Activated CD8-positive, alpha-beta memory T cell treated with anti-CD3 and anti-CD28 coated beads for 1 hour (primary cell): Measurements from ENCODE around the gene PTGDR.

Experiments
- DNase-seq, 2 donors: peaks; one replicate each; pipeline ENCODE4 v3.0.0-alpha.2; 2020; ENCODE audit warnings: low read depth in 1 of 2; ENCODE audit errors: extremely low read depth in 1 of 2

The PTGDR gene, protein sequence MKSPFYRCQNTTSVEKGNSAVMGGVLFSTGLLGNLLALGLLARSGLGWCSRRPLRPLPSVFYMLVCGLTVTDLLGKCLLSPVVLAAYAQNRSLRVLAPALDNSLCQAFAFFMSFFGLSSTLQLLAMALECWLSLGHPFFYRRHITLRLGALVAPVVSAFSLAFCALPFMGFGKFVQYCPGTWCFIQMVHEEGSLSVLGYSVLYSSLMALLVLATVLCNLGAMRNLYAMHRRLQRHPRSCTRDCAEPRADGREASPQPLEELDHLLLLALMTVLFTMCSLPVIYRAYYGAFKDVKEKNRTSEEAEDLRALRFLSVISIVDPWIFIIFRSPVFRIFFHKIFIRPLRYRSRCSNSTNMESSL

DNA sequence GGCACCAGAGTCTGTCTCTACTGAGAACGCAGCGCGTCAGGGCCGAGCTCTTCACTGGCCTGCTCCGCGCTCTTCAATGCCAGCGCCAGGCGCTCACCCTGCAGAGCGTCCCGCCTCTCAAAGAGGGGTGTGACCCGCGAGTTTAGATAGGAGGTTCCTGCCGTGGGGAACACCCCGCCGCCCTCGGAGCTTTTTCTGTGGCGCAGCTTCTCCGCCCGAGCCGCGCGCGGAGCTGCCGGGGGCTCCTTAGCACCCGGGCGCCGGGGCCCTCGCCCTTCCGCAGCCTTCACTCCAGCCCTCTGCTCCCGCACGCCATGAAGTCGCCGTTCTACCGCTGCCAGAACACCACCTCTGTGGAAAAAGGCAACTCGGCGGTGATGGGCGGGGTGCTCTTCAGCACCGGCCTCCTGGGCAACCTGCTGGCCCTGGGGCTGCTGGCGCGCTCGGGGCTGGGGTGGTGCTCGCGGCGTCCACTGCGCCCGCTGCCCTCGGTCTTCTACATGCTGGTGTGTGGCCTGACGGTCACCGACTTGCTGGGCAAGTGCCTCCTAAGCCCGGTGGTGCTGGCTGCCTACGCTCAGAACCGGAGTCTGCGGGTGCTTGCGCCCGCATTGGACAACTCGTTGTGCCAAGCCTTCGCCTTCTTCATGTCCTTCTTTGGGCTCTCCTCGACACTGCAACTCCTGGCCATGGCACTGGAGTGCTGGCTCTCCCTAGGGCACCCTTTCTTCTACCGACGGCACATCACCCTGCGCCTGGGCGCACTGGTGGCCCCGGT lies at the start of gene PTGDR:
TSS of gene PTGDR (plus strand) at position 198 of the 778 bp plus-strand sequence. CDS start at position 315, 117 bp downstream.
- DNase-seq, result peak in 1 of 2 donors; percentile 24

DNA sequence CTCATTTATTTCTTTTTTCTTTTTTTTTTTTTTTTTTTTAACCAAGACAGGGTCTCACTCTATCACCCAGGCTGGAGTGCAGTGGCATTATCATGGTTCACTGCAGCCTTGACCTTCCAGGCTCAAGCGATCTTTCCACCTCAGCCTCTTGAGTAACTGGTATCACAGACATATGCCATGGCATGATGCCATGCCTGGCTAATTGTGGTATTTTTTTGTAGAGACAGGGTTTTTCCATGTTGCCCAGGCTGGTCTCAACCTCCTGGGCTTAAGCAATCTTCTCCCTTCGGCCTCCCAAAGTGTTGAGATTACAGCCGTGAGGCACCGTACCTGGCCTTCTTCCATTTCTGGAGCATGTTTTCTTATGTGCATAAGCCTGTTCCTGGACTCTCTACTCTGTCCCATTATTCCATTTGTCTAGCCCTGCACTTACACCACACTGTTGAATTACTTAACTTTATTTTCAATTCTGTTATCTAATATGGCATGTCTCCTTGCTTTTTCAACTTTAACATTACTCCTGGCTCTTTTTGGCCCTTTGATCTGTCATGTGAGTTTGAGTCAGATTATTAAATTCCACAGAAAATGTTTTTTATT lies 47.9 kb upstream of the PTGDR start:
- no peak for DNase-seq

DNA sequence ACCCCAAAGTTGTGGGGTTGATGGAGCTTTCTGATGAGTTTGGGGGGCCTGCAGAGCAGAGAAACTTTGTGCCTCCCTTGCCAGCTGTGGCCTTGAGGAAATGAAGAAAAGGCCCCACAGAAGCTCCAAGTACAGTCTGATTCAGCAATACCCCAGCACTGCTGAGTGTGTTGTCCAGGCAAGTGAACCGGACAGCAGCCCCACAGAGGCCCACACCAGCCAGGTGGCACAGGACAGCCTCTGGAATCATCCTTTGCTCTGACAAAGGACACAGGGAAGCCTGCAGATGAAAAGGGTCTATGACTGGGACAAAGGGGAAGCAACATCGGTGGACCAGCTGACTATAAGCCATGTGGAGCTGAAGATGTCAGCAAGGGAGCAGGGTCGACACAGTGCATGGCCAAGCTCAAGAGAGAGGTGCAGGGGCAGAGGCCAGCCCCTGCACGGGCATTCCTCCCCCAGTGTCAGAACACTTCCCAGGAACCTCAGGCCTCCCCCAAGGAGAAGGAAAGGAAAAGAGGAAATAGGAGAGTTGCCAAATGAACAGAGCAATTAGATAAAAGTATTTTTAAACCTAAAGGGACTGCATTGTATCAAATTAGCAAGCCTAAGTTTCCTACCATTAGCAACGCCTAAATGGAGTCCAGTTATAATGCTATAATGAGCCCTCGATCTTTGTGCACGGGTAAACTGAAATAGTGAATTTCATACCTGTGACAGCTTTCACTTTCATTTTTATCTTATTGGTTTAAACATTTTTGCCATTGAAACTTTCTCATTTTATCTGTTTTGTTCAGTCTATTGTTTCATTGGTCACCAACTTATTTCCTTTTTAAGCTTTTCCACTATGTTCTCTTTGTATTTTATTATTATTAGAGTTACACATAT lies 46.3 kb upstream of the PTGDR start:
- no peak for DNase-seq

DNA sequence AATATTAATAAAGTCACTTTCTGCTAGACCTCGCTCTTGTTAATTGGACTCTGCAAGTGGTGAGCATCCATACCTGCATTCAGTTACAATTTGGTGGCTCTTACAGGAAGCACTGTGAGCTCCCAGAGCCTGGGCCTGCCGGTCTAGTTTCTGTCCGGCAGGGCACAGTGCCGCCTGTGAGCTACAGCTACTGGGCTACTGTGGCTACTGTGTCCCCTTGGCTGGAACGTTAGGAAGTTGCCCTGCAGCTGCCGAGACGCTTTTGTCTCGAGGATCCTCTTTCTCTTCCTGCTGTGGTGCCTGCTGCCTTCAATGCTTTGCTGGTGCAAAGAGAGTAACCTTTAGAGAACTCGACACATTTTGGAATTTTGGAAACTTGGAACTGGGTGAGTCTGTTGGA lies 44.6 kb upstream of the PTGDR start:
- no peak for DNase-seq

DNA sequence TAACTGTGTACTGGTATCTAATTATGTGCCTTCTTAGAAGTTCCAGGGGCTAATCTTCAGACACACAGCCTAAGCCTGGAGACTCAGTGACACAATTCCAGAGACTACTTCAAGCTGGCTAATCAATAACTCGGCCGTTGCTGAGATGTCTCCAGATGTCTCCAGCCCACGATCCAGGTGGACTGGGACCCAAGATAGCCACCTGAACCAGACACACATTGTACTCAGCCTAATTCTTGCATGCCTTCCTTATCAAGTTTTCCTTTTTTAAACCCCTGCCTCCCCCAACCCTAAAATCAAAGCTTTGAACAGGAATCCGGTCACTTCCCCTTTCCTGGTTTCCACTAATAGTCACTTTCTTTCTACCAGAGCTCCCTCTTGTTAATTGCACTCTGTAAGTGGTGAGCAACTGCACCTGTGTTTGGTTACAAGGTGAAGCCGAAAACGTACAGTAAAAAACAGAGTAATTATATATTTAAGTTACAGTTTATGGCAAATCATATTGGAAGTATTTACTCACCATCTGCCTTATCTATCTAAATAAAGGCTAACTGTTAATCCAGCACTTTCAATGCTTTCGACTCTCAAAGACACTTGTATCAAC lies 39.8 kb upstream of the PTGDR start:
- no peak for DNase-seq

DNA sequence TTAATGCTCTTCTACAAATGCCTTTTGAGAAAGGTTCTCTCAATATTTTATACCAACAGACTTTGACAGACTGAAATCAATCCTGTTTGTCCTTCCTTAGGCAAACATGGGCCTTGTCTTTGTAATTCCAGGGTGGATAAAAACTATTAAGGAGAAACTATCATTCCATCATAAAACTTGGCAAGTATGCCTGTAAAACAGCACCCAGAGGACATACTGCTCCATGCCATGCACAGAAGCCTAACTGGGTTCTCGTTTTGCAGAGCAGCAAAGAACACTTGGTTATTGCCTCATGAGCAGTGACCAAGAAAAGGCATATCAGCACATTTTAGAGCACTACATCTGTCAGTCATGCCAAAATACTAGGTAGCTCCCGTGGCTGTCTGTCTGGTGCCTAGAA lies 33.8 kb upstream of the PTGDR start:
- DNase-seq, result no peak

DNA sequence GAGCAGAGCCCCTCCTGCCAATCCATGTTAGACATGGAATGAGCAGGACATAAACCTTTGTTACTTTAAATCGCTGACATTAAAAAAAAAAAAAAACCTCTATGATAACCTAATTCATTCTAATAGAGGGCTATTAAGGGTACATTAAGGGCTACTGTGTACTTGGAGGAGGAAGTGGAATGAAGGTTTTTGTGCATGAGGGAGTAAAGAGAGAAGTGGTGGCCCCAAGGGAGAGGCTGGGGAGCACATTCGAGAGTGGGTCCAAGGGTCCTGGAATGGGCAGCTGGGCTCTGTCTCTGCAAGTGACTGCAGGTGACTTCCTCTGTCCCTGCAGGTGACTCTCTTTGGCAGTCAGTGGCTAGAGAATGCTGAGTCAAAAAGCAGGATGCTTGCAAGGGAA lies 32.1 kb upstream of the PTGDR start:
- no peak for DNase-seq

DNA sequence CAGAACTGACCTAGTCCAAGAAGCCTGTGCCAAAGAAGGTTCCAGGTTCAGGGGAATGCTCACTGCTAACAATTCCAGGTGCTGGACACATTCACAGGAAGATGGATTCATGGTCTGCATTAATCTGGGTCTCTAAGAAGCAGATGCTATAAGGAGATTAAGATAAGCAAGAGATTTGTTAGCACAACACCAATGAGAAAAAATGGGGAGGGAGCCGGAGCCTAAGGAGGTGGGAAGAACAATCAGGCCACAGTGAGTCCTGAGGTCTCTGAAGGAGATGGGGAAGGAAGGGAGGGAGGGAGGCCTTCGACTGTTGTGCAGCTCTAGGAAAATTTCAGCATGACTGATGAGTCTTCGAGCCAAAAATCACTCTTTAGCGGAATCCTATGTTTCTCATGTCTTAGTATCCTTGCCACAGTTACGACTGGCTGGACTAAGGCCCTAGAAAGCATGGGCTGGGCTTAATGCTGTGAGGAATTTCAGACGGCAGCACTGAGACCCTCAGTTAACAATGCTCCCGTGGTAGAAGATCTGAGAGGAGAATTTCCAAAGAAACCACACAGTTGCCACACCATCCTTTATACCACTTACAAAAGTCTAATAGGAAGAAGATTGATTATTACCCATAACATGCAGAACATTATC lies 31.5 kb upstream of the PTGDR start:
- DNase-seq, result no peak

DNA sequence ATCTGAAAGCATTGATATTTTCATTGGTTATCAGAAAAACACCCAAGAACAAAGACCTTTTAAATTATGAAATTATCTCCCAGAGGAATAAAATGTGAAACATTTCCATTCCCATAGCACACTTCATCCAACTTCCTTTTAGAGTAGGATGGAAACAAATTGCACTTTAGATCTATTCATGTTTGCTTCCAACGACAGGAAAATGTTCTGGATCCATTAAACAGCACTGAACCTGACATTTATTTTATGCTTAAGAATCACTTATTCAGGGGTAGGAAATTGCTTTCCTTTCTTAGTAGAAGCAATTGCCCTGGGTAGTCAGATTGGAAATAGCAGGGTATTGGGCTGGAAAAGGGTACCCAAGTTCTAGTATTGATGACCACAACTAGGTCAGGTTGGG lies 28.8 kb upstream of the PTGDR start:
- no peak for DNase-seq

DNA sequence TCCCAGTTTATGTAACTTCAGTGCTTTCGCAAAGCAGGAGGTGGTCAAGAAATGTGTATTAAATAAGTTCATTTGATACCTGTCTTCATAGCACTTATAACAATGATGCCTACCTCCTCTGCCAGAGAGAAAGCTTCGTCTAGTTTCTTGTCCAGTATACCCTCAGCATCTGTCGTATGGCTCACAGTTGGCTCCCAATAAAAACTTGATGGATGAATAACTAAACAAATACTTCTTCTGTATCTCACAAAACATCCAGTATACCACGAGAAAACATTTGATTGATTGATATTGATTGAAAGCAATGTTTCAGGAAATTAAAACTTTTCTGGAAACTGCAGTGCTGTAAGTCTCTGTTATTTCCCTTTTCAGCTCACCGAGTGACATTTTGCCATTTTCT lies 26.9 kb upstream of the PTGDR start:
- DNase-seq, result no peak

DNA sequence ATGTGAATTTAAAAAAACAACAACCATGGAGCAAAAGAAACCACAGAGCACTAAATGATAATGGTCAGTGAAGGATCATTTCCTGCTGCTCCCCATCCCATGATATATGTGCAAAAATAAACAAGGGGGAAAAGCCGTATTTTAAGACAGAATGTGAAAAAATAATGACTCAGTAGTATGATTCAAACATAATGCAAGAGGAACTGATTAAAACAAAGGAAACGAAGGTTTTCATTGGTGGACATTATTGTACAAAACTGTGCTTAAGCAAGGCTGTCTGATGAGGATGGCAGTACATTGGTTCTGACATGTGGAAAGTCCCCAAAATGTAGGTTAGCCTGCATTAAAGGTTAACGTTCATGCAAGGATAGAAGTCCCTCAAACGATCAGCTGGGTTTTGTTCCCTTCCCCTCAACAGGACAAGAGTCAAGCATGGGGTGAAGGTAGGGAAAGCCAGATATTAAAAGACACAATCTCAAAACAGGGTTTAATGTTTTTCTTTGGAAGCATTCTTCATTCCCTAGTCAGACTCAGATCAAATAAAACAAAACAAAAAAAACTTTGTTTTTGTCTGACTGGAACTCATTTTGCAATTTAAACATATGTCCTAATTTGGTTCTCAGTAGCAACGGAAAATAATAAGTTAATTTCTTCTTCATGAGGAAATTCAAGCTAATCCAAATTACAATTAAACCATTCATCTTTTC lies 26.3 kb upstream of the PTGDR start:
- no peak for DNase-seq

DNA sequence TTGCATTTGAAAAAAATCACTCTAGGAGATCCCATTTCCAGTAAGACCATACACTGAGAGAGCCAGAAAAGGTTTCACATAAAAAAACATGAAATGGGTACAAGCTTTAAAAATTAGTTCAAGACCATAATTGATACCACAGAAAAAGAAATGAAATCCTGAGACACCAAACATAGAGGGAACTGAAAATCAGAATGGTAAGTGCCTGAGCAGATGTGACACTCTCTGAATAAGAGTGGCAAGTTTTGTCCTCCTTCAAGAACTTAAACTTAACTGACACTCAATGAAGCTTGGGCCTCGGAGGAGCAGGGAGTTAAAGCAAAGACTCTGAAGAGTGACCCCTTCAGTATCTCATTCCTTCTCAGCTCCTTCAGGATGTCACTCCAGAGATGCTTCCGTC lies 23.2 kb upstream of the PTGDR start:
- DNase-seq, result no peak

DNA sequence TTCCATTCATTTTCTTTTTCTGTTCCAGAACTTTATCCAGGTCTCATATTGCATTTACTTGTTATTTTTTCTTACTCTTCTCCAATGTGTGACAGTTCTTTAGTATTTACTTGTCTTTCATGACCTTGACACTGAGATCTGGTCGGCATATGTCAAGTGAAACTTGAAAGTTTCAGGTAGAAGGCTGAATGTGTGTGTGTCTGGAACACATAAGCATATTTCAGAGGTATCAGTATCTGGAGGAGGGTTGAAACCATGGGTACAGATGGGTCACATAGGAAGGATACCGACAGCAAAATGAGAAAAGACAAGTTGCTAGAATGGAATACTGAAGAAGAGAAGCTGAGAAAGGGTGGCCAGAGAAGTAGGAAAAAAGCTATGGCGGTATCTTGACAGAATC lies 22.5 kb upstream of the PTGDR start:
- no peak for DNase-seq

DNA sequence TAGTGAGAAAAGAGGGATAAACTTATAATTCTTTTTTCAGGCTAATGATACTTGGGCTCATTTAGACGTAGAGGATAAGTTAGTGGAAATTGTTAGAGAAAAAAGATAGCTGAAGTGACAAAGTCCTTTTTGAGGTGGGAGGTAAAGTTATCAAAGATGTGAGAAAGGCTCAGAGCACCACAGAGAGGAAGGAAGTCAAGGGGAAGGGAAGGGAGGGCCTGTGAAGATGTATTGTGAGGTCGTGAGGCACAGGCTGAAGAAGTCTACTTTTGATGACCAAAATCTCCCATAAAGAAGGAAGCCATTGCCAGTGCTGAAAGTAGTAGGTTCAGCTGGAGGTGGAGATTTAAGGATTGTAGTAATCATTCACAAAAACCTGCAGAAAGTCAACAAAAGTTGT lies 19.4 kb upstream of the PTGDR start:
- no peak for DNase-seq

DNA sequence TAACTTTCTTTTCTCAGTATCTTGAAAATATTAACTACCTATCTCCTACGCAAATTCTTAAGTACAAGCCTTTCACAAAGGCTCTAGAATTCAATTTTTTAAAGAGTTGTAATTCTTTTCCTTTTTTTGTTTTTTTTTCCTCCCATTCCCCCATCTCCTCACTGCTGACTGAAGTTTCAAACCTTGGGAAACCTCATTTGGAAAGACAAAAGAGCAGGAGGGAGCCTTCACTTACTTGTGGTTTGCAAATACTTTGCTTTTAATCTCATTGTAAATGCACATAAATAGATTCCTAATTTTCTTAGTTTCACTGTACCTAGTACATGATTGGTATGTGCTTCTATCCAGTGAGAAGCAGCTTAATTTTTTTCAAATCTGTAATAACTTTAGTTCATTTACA lies 15.8 kb upstream of the PTGDR start:
- no peak for DNase-seq

DNA sequence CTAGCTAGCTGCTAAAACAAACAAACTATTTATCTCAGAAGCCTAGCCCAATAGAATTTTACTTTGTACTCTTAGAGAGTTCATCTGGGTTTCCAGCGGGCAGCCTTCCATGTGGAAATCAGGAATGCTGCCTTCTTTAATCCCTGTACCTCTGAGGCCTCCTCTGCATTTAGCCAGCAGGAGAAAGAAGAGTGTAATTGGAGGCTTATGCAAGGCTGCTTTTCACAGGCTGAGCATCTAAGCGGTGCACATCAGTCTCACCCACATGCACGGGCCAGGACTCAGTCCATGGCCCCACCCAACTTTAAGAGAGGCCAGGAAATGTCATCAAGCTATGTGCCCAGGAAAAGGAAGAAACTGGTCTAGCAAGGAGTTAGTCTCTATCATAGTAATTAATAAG lies 14.0 kb upstream of the PTGDR start:
- no peak for DNase-seq

DNA sequence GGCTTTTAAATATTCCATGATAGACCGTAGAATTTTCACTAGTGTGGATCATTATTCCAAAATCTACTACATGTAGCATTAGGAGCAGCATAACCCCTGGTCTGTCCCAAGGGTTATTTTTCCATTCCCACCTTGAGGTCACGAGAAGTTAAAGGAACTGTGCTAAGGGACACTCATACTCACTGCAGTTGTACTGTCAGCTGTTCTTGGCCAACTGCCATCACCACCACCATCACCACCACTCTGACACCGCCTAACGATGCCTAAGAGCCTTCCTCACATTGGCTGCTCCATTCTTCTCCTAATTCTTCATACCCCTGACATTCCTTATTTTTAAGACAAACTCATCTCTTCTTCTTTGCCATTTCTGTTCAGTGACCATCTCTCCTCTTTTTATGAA lies 13.4 kb upstream of the PTGDR start:
- DNase-seq, result no peak

DNA sequence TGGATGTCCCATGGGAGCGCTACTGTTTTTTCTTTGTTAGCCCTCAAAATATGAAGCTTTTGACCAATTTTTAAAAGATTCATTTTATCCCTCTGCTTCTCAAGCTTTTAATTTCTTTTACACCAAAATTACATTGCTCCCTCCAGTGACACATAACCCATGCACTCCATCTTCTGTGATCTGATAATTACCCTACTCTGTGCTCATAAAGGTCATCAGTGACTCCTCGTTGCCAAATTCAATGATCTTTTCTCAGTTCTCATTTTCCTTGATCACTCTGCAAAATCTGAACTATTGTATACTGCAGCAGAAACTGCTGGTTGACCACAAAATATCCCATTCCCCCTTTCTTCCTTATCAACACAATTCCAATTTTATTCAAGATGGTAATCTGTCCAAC lies 8.7 kb upstream of the PTGDR start:
- no peak for DNase-seq

DNA sequence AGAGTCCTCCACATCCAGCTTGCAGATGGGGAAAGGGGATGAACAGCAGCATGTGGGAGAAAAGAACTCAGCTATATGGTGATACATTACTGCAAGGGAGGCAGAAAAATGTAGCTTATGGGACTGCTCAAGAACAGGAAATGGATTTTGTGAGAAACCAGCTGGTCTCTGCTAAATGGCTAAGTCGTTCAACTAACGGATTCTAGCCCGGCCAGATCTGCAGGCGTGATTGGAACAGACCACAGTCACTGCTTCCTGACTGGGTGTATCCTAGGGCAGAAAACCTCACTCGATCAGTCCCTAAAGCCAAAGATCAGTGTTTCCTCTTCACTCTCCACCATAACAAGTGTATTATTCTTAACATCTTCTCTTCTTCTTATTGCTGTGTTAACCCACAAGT lies 8.1 kb upstream of the PTGDR start:
- DNase-seq, result no peak

DNA sequence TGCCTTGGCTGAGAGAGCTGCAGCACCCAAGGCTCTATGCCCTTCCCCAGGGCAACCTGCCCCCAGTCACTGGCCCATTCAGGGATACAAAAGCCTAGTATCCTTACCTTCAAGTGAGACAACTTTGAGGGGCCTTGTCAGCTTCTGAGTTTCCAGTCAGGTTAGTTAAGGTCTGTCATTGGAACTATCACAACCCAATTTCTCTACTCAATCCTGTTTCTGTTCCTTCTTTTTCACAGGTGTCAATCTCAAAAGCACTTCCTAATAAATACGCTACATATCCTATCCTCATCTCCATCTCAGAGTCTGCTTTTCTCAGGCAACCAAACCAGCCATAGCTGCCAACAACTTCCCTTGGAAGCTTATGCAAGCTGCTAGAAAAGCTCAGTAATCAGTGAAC lies 4.9 kb upstream of the PTGDR start:
- no peak for DNase-seq
